A673 (cell line): Measurements from ENCODE around the gene MPO. TPM values are rescaled to one million over a fixed set of nuclear protein-coding genes. Genes with fewer than 3 reads are reported as not detected.

Source experiments
- BruUV-seq: library from RNA; stranded (reverse); fragments of 400-500 nt; replicated peaks from 2 replicates; lab custom pipeline; 2021; lab: Mats Ljungman, UMichigan
- CTCF ChIA-PET: fragments of 300-600 bp; sonication (Branson Sonifier 250); formaldehyde crosslinking; loops from one replicate; lab custom pipeline; 2022; ENCODE audit warnings: antibody characterized with exemption; lab: Charles Lee
- POLR2A ChIA-PET: fragments of 300-600 bp; sonication (Branson Sonifier 250); formaldehyde crosslinking; loops from one replicate; lab custom pipeline; 2022; ENCODE audit warnings: antibody characterized with exemption; ENCODE audit not compliant: low non-redundant PET; lab: Charles Lee
- DNase-seq: peaks from one replicate; pipeline ENCODE4 v3.0.0-alpha.2; 2015; ENCODE audit warnings: low spot score
- H3K27ac ChIP-seq: fragments of 200-600 bp; sonication (generic); 2 replicates; pipeline ENCODE4 v1.5.1; 2016; ENCODE audit warnings: mixed run types, low read depth, mild to moderate bottlenecking, mixed read lengths, antibody characterized with exemption, low read length; ENCODE audit not compliant: poor library complexity, severe bottlenecking
- H3K27me3 ChIP-seq: fragments of 200-600 bp; sonication (generic); replicated peaks from 2 replicates; pipeline ENCODE4 v1.6.1; 2017; ENCODE audit warnings: mixed run types, low read depth, mild to moderate bottlenecking, mixed read lengths, antibody characterized with exemption, low read length; ENCODE audit not compliant: insufficient read depth, poor library complexity
- H3K36me3 ChIP-seq: fragments of 200-600 bp; sonication (generic); 2 replicates; pipeline ENCODE4 v1.6.1; 2016; ENCODE audit warnings: mixed run types, mild to moderate bottlenecking, mixed read lengths, antibody characterized with exemption, low read length; ENCODE audit not compliant: insufficient read depth, poor library complexity, severe bottlenecking
- H3K4me1 ChIP-seq: fragments of 200-600 bp; sonication (generic); 2 replicates; pipeline ENCODE4 v1.6.1; 2017; ENCODE audit warnings: mixed run types, mild to moderate bottlenecking, mixed read lengths, antibody characterized with exemption, low read length; ENCODE audit not compliant: insufficient read depth, poor library complexity, severe bottlenecking
- H3K4me3 ChIP-seq: fragments of 200-600 bp; sonication (generic); 2 replicates; pipeline ENCODE4 v1.5.1; 2016; ENCODE audit warnings: low read depth, mixed run types, mild to moderate bottlenecking, mixed read lengths, low read length; ENCODE audit not compliant: poor library complexity, severe bottlenecking
- H3K9me3 ChIP-seq: fragments of 200-600 bp; sonication (generic); 2 replicates; pipeline ENCODE4 v1.6.1; 2016; ENCODE audit warnings: mixed run types, low read depth, mild to moderate bottlenecking, mixed read lengths, antibody characterized with exemption, low read length; ENCODE audit not compliant: poor library complexity, severe bottlenecking
- CTCF ChIP-seq: fragments of 300-800, 200-600 bp; sonication (generic); conservative IDR thresholded peaks from 2 replicates; pipeline ENCODE4 v1.5.1; 2017; ENCODE audit warnings: low read depth, mild to moderate bottlenecking, antibody characterized with exemption, low read length, moderate library complexity, mixed read lengths
- EZH2 ChIP-seq: fragments of 200-600 bp; sonication (generic); IDR thresholded peaks from 2 replicates; pipeline ENCODE4 v1.6.1; 2017; ENCODE audit warnings: borderline replicate concordance, low read depth, mild to moderate bottlenecking, mixed read lengths, antibody characterized with exemption, low read length; ENCODE audit not compliant: poor library complexity, severe bottlenecking
- intact Hi-C: fragments of 100-400 bp; cut with micrococcal nuclease; formaldehyde crosslinking; loops from one replicate; pipeline ENCODE4 v1.10.0; 2022; ENCODE audit not compliant: unreplicated experiment
- total RNA-seq: library from RNA; stranded (reverse); gene quantifications from 2 replicates; pipeline ENCODE4 v1.2.3, GENCODE V29; 2021

The MPO gene
- total RNA-seq, 1 experiment from 2014 or later, result not detected

DNA sequence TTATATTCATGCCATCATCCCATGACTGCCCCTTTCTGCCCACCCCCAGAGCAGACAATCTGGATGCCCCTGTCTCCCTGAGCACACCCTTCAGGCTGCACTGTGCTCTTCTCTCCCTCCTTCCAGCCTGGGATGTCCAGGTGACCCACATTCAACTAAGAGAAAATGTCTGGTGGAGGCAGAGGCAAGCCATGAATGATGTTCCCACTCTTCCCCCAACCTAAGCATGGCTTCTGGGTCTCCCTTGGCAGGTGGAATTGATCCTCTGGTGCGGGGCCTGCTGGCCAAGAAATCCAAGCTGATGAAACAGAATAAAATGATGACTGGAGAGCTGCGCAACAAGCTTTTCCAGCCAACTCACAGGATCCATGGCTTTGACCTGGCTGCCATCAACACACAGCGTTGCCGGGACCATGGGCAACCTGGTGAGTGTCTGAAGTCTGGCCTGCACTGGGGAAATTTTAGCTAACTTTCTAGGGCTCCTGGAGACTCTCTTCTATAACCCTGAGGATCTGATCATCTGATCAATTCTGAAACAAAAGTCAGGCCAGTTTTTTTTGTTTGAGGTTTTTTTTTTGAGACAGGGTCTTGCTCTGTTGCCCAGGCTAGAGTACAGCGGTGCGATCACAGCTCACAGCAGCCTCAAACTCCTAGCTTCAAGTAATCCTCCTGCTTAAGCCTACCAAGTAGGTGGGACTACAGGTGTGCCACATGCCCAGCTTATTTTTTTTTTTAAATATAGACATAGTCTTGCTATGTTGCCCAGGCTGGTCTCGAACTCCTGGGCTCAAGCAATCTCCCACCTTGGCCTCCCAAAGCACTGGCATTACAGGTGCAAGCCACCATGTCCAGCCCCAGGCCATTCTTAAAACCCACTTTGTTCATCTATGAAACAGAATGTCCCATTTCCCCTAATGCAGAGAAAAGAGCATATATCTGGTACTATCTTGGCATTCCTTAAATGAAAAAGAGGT, 14.5 kb downstream of the MPO start:
- DNase-seq, result no peak
- no TSS peak for BruUV-seq
- Histone ChIP-seq H3K4me3 (no peak overlapping the region), H3K27ac (no peak overlapping the region), H3K4me1 (no peaks in the 10 kb centered on the region), H3K27me3 (peaks cover 42% of the 10 kb centered on the region), H3K36me3 (no peaks in the 10 kb centered on the region), H3K9me3 (no peaks in the 10 kb centered on the region)
- intact Hi-C loops, result no loop called here
- TF ChIP-seq CTCF (no peak), EZH2 (no peak)
- ChIA-PET POLR2A (no interaction called here), CTCF (no interaction called here)

DNA sequence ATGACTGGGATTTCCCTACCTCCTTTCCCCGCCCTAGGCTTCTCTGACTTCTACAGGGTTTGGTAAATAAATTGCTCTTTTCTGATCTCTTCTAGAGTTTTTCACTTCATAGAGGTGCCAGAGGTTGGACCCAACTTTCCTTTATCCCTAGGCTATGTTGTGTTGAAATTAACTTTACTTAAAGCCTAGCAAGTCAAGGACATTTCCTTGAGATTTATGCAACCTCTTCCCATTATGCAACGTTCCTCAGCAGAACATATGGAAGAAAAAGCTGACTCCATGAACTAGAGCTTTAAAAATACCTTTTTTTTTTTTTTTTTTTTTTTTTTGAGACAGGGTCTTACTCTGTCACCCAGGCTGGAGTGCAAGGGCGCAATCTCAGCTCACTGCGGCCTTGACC, 15.5 kb downstream of the MPO start:
- H3K4me1 ChIP-seq, result no peaks in the 10 kb centered on the region
- no TSS peak for BruUV-seq

More for the DNA sequence above, 15.5 kb downstream of the MPO start:
- Histone ChIP-seq H3K36me3 (no peaks in the 10 kb centered on the region), H3K27me3 (peaks cover 51% of the 10 kb centered on the region), H3K27ac (no peak overlapping the region), H3K9me3 (no peaks in the 10 kb centered on the region), H3K4me3 (no peak overlapping the region)
- ChIA-PET POLR2A (interaction anchor here (0.6 kb wide), 2 partner anchors 158 to 269 kb away, joined by 4 to 9 read pairs; no protein-coding TSS in a partner anchor), CTCF (no interaction called here)
- intact Hi-C loops, result no loop called here
- TF ChIP-seq EZH2, result no peak
- no peak for TF ChIP-seq CTCF
- DNase-seq, result no peak
